Esophagus squamous epithelium (tissue), 5 donors: ENCODE measurements around the gene XPOT. TPM values are rescaled to one million over a fixed set of nuclear protein-coding genes. Genes with fewer than 3 reads are reported as not detected.
A peak's percentile ranks its signal among the peaks of the same experiment; 100 is the strongest.

ENCODE experiments used
- DNase-seq: peaks from one replicate; lab custom pipeline; 2025; lab: John Stamatoyannopoulos, UW
- H3K27ac ChIP-seq, 4 donors: fragments of 200-600 bp; sonication (generic); one replicate each; pipeline ENCODE4 v1.5.1; 2016 to 2019; ENCODE audit warnings: mild to moderate bottlenecking in 1 of 4
- H3K27me3 ChIP-seq, 4 donors: fragments of 200-600 bp; sonication (generic); 1 replicate in 3 of 4; 2 replicates in 1 of 4; pipeline versions ENCODE4 v1.5.1 to v1.6.0; 2017 to 2021; ENCODE audit warnings: antibody characterized with exemption in 1 of 4
- H3K36me3 ChIP-seq, 3 donors: fragments of 200-600 bp; sonication (generic); one replicate each; pipeline ENCODE4 v1.5.1; 2016 to 2019
- H3K4me1 ChIP-seq, 3 donors: fragments of 200-600 bp; sonication (generic); one replicate each; pipeline ENCODE4 v1.5.1; 2017 to 2019
- H3K4me3 ChIP-seq, 4 donors: fragments of 200-600 bp; sonication (generic); 1 replicate in 3 of 4; 2 replicates in 1 of 4; pipeline ENCODE4 v1.5.1; 2016 to 2019; ENCODE audit warnings: mild to moderate bottlenecking in 2 of 4, moderate library complexity in 1 of 4
- H3K9me3 ChIP-seq, 3 donors: fragments of 200-600 bp; sonication (generic); one replicate each; pipeline ENCODE4 v1.5.1; 2016 to 2019
- CTCF ChIP-seq, 6 experiments: fragments of 450-650 bp in 4 of 6; fragments of 200-600 bp in 2 of 6; sonication (generic) in 2 of 6; IDR thresholded peaks; one replicate each; pipeline ENCODE4 v1.5.1; 2016 to 2019; ENCODE audit warnings: antibody characterized with exemption in 6 of 6, mild to moderate bottlenecking in 4 of 6, moderate library complexity in 4 of 6
- POLR2A ChIP-seq, 4 donors: fragments of 450-650 bp; IDR thresholded peaks; one replicate each; pipeline ENCODE4 v1.6.1; 2017; ENCODE audit warnings: antibody characterized with exemption in 4 of 4, mild to moderate bottlenecking in 4 of 4, moderate library complexity in 3 of 4
- WGBS, 2 donors: methylation state at CpG; one replicate each; pipeline ENCODE4 v1.1.5; 2018; 5-methylcytosine and 5-hydroxymethylcytosine counted together
- intact Hi-C: fragments of 100-400 bp; cut with DNase I; formaldehyde crosslinking; loops from one replicate; pipeline ENCODE4 v1.15.0; 2022
- total RNA-seq, 4 donors: library from RNA; depleted of rRNA; stranded (reverse); fragments of >200 nt; gene quantifications; one replicate each; pipeline ENCODE4 v1.1.0, GENCODE V29; 2016
- donor health status: DM: yes; HTN: yes; CAD: no.

The XPOT gene
- total RNA-seq, 4 donors from 2014 or later: 29.9 to 61.2 (median 38.0) TPM

GRCh38 chr12:64450711-64451486 is 46.7 kb downstream of the XPOT start:
- no peak for DNase-seq
- intact Hi-C loops: no loop called here
- H3K27ac ChIP-seq: peak overlapping the region in 2 of 4 donors; percentile 96 to 99

GRCh38 chr12:64451687-64452558 is 47.7 kb downstream of the XPOT start, which contains the start of gene TBK1:
Gene TBK1, plus strand, starts transcription at chr12:64452120. Its CDS starts 3,751 bp downstream, at chr12:64455871.
- Histone ChIP-seq H3K4me1 (peaks cover 11 to 49% (median 13%) of the 10 kb centered on the region in 3 donors), H3K27ac (peak within 1 kb of the TSS; percentile 94 to 99 (median 97)), H3K36me3 (peaks cover 0 to 38% (median 0%) of the 10 kb centered on the region in 3 donors), H3K4me3 (peak within 1 kb of the TSS; percentile 67 to 99 (median 94)), H3K27me3 (no peaks in the 10 kb centered on the region), H3K9me3 (no peaks in the 10 kb centered on the region)
- WGBS, 2 donors: 1 to 2% methylated on average over 12 to 17 of the region's 94 CpGs
- peak; percentile 21 for DNase-seq
- TF ChIP-seq CTCF (IDR thresholded peaks at IDR 0.05) (peak in 4 of 6 experiments; percentile 20 to 38 (median 22)), POLR2A (IDR thresholded peaks at IDR 0.05) (peak in 2 of 4 donors; percentile 72 to 87)
- intact Hi-C loops: no loop called here

More at GRCh38 chr12:64450711-64451486, 46.7 kb downstream of the XPOT start:
- Histone ChIP-seq H3K4me3 (peak overlapping the region; percentile 67 to 99 (median 94)), H3K36me3 (peaks cover 0 to 40% (median 0%) of the 10 kb centered on the region in 3 donors), H3K27me3 (no peaks in the 10 kb centered on the region), H3K9me3 (no peaks in the 10 kb centered on the region), H3K4me1 (peaks cover 11 to 39% (median 13%) of the 10 kb centered on the region in 3 donors)
- WGBS, 2 donors: 19 to 27% methylated on average over 8 of the region's 8 CpGs
- TF ChIP-seq CTCF (IDR thresholded peaks at IDR 0.05): no peak
- TF ChIP-seq POLR2A (IDR thresholded peaks at IDR 0.05): no peak

- Histone ChIP-seq H3K9me3 (no peaks in the 10 kb centered on the region), H3K4me3 (peak overlapping the region; percentile 67 to 99 (median 94)), H3K27me3 (no peaks in the 10 kb centered on the region), H3K36me3 (peaks cover 0 to 38% (median 0%) of the 10 kb centered on the region in 3 donors), H3K27ac (peak overlapping the region; percentile 94 to 99 (median 97)), H3K4me1 (peaks cover 11 to 57% (median 13%) of the 10 kb centered on the region in 3 donors)
- DNase-seq: no peak
- WGBS, 2 donors: 0 to 1% methylated on average over 16 of the region's 16 CpGs
- TF ChIP-seq CTCF (IDR thresholded peaks at IDR 0.05) (no peak), POLR2A (IDR thresholded peaks at IDR 0.05) (no peak)
- intact Hi-C loops: no loop called here
Observed at GRCh38 chr12:64452559-64453329, 48.6 kb downstream of the XPOT start.

- Histone ChIP-seq H3K27me3 (no peaks in the 10 kb centered on the region), H3K9me3 (no peaks in the 10 kb centered on the region), H3K36me3 (peaks cover 0 to 37% (median 0%) of the 10 kb centered on the region in 3 donors), H3K4me3 (no peak overlapping the region), H3K27ac (no peak overlapping the region), H3K4me1 (peaks cover 18 to 77% (median 23%) of the 10 kb centered on the region in 3 donors)
- no peak for DNase-seq
- intact Hi-C loops: no loop called here
- TF ChIP-seq POLR2A (IDR thresholded peaks at IDR 0.05) (no peak), CTCF (IDR thresholded peaks at IDR 0.05) (no peak)
- WGBS, 2 donors: 76 to 81% methylated on average over 1 of the region's 1 CpG
Observed at GRCh38 chr12:64455506-64455905, 51.3 kb downstream of the XPOT start.
